OCI-LY3 (cell line): ENCODE results near the gene TNRC6C.

Experiments
- EZH2phosphoT487 ChIP-seq: fragments of 200-600 bp; shearing (Covaris generic); IDR thresholded peaks from 2 replicates; pipeline ENCODE4 v1.6.1; 2018; ENCODE audit warnings: antibody characterized with exemption, mixed run types, low read depth
- TF ChIP-seq, protein P1 (sequence below): fragments of 200-600, 300-600 bp; sonication (generic); IDR thresholded peaks from 2 replicates; pipeline ENCODE4 v1.5.1; 2014; ENCODE audit warnings: antibody characterized with exemption, low read length, low read depth

DNA sequence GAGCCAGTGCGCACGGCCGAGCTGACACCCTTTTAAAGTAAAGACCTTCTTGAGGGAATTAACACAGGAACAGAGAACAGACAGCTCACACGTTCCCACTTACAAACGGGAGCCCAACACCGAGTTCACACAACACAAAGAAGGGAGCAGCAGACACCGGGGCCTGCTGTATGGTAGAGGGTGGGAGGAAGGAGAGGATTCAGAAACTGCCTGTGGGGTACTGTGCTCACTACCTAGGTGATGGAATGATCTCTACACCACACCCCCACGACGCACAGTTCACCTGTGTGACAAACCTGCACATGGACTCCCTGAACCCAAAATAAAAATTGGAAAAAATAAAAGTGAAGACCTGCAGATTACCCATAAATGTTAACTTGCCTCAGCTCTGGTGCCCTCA, 137.6 kb downstream of the TNRC6C start:
- TF ChIP-seq, protein P1, sequence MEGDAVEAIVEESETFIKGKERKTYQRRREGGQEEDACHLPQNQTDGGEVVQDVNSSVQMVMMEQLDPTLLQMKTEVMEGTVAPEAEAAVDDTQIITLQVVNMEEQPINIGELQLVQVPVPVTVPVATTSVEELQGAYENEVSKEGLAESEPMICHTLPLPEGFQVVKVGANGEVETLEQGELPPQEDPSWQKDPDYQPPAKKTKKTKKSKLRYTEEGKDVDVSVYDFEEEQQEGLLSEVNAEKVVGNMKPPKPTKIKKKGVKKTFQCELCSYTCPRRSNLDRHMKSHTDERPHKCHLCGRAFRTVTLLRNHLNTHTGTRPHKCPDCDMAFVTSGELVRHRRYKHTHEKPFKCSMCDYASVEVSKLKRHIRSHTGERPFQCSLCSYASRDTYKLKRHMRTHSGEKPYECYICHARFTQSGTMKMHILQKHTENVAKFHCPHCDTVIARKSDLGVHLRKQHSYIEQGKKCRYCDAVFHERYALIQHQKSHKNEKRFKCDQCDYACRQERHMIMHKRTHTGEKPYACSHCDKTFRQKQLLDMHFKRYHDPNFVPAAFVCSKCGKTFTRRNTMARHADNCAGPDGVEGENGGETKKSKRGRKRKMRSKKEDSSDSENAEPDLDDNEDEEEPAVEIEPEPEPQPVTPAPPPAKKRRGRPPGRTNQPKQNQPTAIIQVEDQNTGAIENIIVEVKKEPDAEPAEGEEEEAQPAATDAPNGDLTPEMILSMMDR = no peak
- no peak for TF ChIP-seq EZH2phosphoT487
